ENCODE results near the gene KNDC1.

GRCh38 chr10:133178357-133179127 lies 18.5 kb downstream of the KNDC1 start:
- TF ChIP-seq CTCF (IDR thresholded peaks at IDR 0.05) (no peak), POLR2A (IDR thresholded peaks at IDR 0.05) (no peak)

Data from Peyer's patch (tissue), 4 donors.